SKM-1 (cell line): ENCODE results near the gene HOXA9.
A peak's percentile ranks its signal among the peaks of the same experiment; 100 is the strongest.

Source experiments
- DNase-seq: peaks from one replicate; lab custom pipeline; 2025; ENCODE audit not compliant: unreplicated experiment; lab: John Stamatoyannopoulos, UW

The HOXA9 gene

DNA sequence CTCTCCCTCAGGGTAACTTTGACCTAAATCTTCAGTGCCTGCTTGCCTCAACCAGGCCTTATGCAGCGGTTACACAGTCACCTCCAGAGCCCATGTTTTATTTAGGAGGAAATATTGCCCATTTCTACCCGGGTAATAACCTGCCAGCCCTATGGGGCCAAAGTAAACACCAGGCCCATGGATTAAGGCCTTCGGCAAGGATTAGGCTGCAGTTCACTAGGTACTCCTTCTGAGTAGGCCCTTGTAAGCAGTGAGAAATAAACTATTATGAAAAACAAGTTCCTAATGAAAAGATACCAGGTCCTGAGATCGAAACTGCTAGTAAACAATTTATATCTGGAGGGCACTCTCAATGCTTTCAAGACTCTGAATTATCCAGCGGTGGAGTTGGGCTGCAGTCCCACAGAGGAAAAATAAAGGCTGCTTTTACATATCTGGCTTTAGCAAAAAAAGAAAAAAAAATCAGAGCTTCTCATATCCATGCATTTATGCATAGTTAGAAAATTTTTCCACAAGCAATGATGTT is 12.5 kb upstream of the HOXA9 start:
- DNase-seq, result no peak

GRCh38 chr7:27176962-27177794 is 11.8 kb upstream of the HOXA9 start:
- no peak for DNase-seq

- DNase-seq, result no peak
These were observed 11.1 kb upstream of the HOXA9 start for GRCh38 chr7:27176524-27176845.

DNA sequence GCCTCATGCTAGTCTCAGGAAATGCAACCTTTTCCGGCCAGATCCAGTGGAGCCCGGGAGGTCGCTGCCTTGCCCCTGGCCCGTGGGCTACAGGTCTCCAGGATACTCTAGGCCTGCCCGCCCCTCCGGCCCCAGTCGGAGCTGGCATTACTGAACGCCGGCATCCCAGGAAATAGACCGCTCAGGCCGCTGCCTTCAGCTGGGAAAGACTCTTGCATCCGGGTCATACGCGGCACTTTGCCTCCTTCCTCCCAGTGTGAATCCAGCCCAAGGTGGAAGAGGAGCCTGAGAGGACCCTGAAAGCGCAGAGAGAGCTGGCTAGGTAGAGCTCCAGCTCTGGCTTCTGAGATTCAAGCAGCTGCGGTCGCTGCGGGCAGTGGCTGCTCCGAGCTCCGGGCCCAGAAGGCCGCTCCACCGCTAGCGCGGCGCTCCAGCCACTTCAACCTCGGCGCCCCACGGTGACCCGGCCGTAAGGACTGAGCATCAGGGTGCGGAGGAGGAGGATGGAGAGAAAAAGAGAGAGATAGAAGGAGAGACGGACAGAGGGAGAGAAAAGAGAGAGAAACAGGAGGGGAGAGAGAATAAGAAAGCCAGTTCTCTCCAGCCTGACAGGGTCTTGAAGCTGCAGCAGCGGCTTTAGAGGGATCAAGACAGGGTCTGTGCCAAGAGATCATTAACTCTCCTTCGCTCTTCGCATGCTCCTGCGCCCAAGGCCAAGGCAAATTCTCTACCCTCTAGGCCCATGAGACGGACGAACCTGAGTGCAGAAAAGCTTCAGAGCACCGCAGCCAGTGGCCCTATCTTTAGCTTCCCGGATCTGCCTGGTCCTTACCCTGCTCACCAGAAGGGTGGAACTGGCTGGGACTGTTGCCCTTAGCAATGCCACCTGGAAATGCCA is 10.5 kb upstream of the HOXA9 start:
- DNase-seq, result no peak

DNA sequence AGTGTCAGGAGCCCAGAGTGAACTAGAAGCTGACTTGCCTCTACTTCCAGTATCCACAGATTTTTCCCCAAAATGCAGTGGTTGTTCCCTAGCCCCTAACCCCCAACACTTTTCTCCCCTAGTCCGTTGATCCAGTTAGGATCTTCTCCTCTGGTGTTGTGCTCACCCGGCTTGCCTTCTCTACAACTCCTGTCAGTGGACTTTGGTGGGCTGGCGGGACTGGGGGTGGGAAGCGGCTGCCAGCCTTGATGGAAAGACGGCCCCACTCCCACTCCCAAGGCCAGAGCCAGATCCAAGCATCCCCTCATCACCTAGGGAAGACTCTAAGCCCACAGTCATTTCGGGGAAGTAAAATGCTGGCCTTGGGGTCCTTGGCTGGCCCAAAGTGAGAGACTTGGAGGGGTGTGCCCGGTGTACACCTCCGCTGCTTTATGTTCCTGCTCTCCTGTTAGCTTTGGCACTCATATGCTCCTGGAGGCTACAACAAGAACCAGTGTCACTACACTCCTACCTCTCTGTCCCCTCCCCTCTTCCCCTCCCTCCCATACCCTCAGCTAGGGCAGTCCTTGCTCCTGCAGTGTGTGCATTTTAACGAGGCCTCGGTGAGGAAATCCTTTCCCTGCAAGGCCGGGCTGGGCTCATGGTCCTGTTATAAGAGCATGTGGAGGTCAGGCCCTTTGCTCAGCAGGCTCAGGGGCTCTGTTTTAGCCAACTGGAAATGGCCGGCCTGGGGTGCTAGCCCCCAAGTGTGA is 9.7 kb upstream of the HOXA9 start:
- no peak for DNase-seq

- no peak for DNase-seq
These were observed 8.9 kb upstream of the HOXA9 start, which contains the start of gene HOXA10 for GRCh38 chr7:27173956-27174873. Gene HOXA10 (minus strand): TSS chr7:27174320. CDS start chr7:27174306, 14 bp downstream.

GRCh38 chr7:27173511-27173955 is 8.2 kb upstream of the HOXA9 start:
- no peak for DNase-seq

DNA sequence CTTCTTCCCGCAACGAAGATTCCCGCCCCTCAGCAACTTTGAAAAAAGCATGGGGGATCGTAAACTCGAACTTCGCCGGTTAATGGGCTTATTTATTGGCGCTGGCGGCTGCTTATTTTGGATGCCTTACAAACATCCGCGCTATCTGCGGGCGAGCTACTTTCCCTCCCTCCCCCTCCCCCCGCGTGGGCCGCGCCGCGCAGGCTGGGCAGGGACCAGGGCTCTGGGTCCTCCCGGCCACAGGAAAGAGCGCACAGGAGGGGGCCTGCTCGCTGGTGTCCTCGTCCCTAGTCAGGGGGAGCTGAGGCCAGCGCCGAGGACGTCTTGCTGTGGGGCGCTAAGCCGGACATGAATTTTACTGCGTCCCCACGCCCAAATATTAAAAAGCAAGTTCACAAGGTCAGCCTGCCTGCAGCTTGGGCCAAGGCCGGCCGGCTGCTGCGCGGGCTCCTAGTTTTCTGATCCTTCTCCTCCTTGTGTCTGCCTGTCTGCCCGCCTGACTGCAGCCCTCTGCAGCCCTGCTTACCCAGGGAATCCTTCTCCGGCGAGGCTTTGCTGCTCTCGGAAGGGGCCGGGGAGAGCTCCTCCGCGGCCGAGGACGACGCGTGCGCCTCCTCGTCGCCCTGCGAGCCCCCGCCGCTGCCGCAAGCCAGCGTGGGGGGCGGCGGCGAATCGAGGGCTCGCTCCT is 7.6 kb upstream of the HOXA9 start:
- no peak for DNase-seq

- no peak for DNase-seq
These were observed 7.0 kb upstream of the HOXA9 start for GRCh38 chr7:27172315-27172774.

DNA sequence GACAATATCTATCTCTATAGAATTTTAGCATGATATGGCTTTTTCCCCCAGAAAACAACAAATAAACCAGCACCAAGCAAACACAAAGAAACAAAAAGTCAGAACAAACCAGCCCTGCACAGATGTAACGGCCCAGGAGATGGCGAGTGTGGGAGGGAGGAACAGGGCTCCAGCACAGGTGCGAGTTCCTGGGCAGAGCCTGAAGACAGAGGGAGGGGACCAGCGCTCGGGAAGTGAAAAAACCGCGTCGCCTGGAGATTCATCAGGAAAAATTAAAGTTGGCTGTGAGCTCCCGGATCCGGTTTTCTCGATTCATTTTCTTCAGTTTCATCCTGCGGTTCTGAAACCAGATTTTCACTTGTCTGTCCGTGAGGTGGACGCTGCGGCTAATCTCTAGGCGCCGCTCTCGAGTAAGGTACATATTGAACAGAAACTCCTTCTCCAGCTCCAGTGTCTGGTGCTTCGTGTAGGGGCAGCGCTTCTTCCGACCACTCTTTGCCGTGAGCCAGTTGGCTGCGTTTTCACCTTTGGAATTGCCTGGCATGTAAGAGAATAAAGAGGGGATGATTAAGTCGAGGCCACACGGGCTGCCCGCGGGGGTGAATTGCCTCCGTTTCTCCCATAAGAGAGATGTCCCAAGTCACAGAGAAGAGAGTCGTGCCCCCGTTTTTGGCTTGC is 6.4 kb upstream of the HOXA9 start:
- DNase-seq, result no peak

DNA sequence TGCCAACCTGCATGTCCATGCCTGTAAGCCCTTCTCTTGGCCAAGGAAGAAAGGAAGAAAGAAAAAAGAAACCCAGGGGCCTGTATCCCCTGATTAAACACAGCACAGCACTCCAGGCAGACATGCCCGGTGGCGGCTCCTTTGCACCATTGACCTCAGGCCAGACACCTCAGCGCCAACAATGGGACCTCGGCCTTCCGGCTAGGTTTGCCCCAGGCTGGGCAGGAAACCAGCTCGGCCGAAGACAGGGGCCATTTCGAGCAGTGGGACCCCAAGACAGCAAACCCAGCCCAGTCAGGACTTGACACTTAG is 5.9 kb upstream of the HOXA9 start:
- no peak for DNase-seq

DNA sequence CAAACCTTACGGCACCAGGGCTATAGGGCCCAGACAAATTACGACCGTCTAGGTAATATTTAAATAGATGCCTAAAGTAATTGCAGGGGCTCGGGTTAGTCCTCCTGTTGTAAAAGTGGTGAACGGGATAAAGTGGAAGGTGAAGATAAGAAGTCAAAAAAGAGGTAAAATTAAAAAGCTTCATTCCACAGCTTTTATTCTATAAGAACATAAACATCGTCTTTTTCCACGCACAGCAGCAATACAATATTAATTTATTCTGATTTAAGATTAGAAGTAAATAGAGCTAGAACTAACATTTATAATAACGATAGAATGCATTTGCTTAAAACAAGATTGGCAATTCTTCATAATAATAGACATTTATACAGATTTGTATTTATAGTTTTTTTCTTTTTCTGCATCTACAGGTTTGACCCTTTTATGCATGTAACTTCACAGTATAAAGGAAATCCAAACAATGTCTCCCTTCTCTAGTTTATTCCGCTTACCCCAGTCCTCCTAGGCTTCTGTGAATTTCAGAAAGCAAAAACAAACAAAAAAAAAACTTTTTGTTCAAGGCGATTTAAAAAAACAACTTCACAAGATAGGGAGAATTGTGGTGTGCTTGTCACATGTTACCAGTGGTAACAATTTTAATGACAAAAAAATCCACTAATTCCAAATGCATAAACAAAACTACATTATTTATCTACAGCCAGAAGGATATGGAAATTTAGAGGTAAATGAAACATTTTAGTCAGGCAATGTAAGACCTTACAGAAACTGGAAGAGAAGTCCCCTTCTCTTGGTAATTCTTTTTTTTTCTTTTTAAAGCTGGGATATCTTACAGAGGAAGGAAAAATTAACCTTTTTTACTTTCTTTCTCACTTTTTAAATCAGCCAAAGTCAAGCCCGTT is 5.3 kb upstream of the HOXA9 start:
- DNase-seq, result no peak

DNA sequence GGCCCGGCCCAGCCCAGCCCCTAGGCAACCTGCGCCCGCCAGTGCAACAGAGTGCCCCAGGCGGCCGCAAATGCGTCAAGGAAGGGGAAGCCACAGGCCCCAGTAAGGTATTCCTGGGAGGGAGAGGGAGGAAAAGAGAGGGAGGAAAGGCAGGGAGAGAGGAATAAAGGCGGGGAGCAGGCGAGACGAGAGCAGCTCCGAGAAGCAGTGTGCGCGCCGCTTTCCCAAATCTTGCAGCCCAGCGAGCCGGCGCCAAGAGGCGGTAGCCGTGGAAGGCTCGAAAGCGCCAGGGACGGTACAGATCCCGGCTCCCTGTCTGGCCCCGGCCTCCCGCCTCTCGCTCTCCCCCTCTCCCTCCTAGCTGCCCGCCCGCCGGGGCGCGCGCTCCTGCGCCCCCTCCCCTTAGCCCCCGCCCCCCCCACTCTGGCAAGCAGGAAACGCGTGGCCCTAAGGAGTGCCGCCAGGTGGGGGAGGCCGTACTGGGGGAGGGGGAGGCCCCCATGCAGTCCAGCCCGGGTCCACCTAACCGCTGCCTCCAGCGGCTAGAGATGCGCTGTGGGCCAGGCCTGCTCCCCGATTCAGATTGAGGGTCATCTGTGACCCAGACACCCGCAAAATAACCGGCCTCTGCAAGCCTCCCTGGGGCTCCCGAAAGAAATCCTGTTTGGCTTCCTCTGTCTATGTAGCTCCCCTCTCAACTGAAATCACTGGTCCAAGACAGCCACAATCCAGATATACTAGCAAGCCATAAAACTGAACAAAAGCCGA is 4.5 kb upstream of the HOXA9 start:
- DNase-seq, result no peak

GRCh38 chr7:27168265-27168947 is 3.1 kb upstream of the HOXA9 start:
- peak; percentile 53 for DNase-seq

DNA sequence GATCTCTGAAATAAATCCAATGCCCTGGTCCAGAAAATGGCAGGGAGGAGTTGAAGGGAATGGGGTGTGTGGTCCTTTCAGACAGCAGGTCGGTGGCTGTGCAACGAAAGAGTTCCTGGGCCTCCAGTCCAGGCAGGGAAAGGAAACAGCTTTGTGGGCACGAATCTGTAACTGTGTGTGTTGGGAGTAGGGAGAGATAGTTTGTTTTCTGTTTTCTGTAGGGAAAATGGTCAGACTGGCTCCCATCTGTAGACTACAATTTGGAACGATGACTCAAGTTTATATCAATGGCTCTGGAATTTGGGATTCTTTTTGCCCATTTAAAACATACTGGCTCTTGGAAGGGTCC is 2.6 kb upstream of the HOXA9 start:
- no peak for DNase-seq

GRCh38 chr7:27166531-27167505 is 1.5 kb upstream of the HOXA9 start:
- DNase-seq, result no peak
